GM23338 (cell line): ENCODE data around the gene CDH12. TPM values are rescaled to one million over a fixed set of nuclear protein-coding genes. Genes with fewer than 3 reads are reported as not detected.

Source experiments
- ATAC-seq: fragments of 200-7000 bp; cut with Tn5 transposase; 3 replicates; pipeline ENCODE4 v1.9.1; 2020
- DNase-seq: peaks from one replicate; pipeline ENCODE4 v3.0.0-alpha.2; 2015; ENCODE audit warnings: low spot score
- H2AFZ ChIP-seq: fragments of 200-600 bp; sonication (generic); 2 replicates; pipeline ENCODE4 v1.8.0; 2016; ENCODE audit warnings: antibody characterized with exemption, mild to moderate bottlenecking, moderate library complexity
- H3F3A ChIP-seq: fragments of 200-600 bp; sonication (generic); replicated peaks from 2 replicates; pipeline ENCODE4 v1.8.0; 2017; ENCODE audit warnings: antibody characterized with exemption, mixed run types, low read depth
- H3K27ac ChIP-seq: fragments of 200-600 bp; sonication (generic); 2 replicates; pipeline ENCODE4 v1.6.1; 2016; ENCODE audit warnings: low read depth
- H3K27me3 ChIP-seq: fragments of 200-600 bp; sonication (generic); 2 replicates; pipeline ENCODE4 v1.8.0; 2016; ENCODE audit warnings: mild to moderate bottlenecking, mixed run types, moderate library complexity; ENCODE audit not compliant: insufficient read depth
- H3K36me3 ChIP-seq: fragments of 200-600 bp; sonication (generic); 2 replicates; pipeline ENCODE4 v1.8.0; 2016; ENCODE audit warnings: mild to moderate bottlenecking; ENCODE audit not compliant: insufficient read depth
- H3K4me1 ChIP-seq: fragments of 200-600 bp; sonication (generic); 2 replicates; pipeline ENCODE4 v1.8.0; 2016; ENCODE audit warnings: mild to moderate bottlenecking, moderate library complexity; ENCODE audit not compliant: insufficient read depth
- H3K4me2 ChIP-seq: fragments of 200-600 bp; sonication (generic); 2 replicates; pipeline ENCODE4 v1.7.1; 2017; ENCODE audit warnings: mixed run types
- H3K4me3 ChIP-seq: fragments of 200-600 bp; sonication (generic); 2 replicates; pipeline ENCODE4 v1.6.1; 2016; ENCODE audit warnings: mixed run types
- H3K79me2 ChIP-seq: fragments of 200-600 bp; sonication (generic); replicated peaks from 2 replicates; pipeline ENCODE4 v1.8.0; 2017; ENCODE audit warnings: mild to moderate bottlenecking; ENCODE audit not compliant: insufficient read depth
- H3K9me2 ChIP-seq: fragments of 200-600 bp; sonication (generic); 2 replicates; pipeline ENCODE4 v1.8.0; 2017; ENCODE audit not compliant: insufficient read depth
- H4K20me1 ChIP-seq: fragments of 200-600 bp; sonication (generic); replicated peaks from 2 replicates; pipeline ENCODE4 v1.8.0; 2017; ENCODE audit warnings: mild to moderate bottlenecking; ENCODE audit not compliant: insufficient read depth
- H3K27ac Mint-ChIP-seq: 2 replicates; pipeline ENCODE4 v1.8.0; 2020; ENCODE audit warnings: inconsistent platforms, mild to moderate bottlenecking, moderate library complexity, mixed read lengths
- H3K27me3 Mint-ChIP-seq: 3 replicates; pipeline ENCODE4 v1.8.0; 2022; ENCODE audit warnings: low read depth, mild to moderate bottlenecking, moderate library complexity, mixed read lengths, inconsistent platforms; ENCODE audit not compliant: insufficient read depth, poor library complexity
- H3K36me3 Mint-ChIP-seq: 3 replicates; pipeline ENCODE4 v1.8.0; 2021; ENCODE audit warnings: low read depth, mild to moderate bottlenecking, inconsistent platforms, moderate library complexity, mixed read lengths
- H3K4me1 Mint-ChIP-seq: 3 replicates; pipeline ENCODE4 v1.8.0; 2020; ENCODE audit warnings: mild to moderate bottlenecking, inconsistent platforms, mixed read lengths
- H3K4me3 Mint-ChIP-seq: 3 replicates; pipeline ENCODE4 v1.8.0; 2021; ENCODE audit warnings: moderate library complexity, mild to moderate bottlenecking, inconsistent platforms, mixed read lengths
- H3K9me3 Mint-ChIP-seq: 3 replicates; pipeline ENCODE4 v1.8.0; 2020; ENCODE audit warnings: moderate library complexity, mild to moderate bottlenecking, inconsistent platforms, mixed read lengths
- JUNB ChIP-seq: IDR thresholded peaks from one replicate; pipeline ENCODE4 v1.6.1; 2016; ENCODE audit warnings: antibody characterized with exemption; ENCODE audit not compliant: unreplicated experiment
- POLR2AphosphoS5 ChIP-seq: IDR thresholded peaks from 2 replicates; pipeline ENCODE4 v1.6.1; 2016; ENCODE audit warnings: antibody characterized with exemption, low read depth
- STAT1 ChIP-seq: IDR thresholded peaks from one replicate; pipeline ENCODE4 v1.6.1; 2016; ENCODE audit warnings: antibody characterized with exemption; ENCODE audit not compliant: unreplicated experiment
- ZNF114 ChIP-seq: fragments of 250-450 bp; sonication (Bioruptor Pico); IDR thresholded peaks from 2 replicates; pipeline ENCODE4 v1.5.0; 2020; ENCODE audit warnings: mild to moderate bottlenecking, moderate library complexity
- ZNF331 ChIP-seq: fragments of 250-450 bp; sonication (Bioruptor Pico); IDR thresholded peaks from 2 replicates; pipeline ENCODE4 v1.5.0; 2020; ENCODE audit warnings: low read depth, mild to moderate bottlenecking, moderate library complexity
- polyA plus RNA-seq: library from polyadenylated mRNA; unstranded; fragments of >200 nt; fragmentation: Nextera tagmentation; extraction: Ambion mirVana; gene quantifications from 2 replicates; pipeline ENCODE4 v1.2.1, GENCODE V29; 2016
- total RNA-seq: library from RNA; depleted of rRNA; stranded (reverse); fragments of >200 nt; shearing (Covaris generic); gene quantifications from 2 replicates; pipeline ENCODE4 v1.2.3, GENCODE V29; 2014
- TF ChIP-seq, protein P1 (sequence below): fragments of 250-450 bp; sonication (Bioruptor Pico); IDR thresholded peaks from 2 replicates; pipeline ENCODE4 v1.5.0; 2020; ENCODE audit warnings: mild to moderate bottlenecking, moderate library complexity
- TF ChIP-seq, protein P2 (sequence below), 2 experiments: fragments of 200-600 bp in 1 of 2; sonication (generic) in 1 of 2; conservative IDR thresholded peaks; 2 replicates each; pipeline versions ENCODE4 v1.5.1 to v1.6.1; 2016 to 2017; ENCODE audit warnings: antibody characterized with exemption in 2 of 2, low read depth in 2 of 2, mild to moderate bottlenecking in 2 of 2, moderate library complexity in 1 of 2
- TF ChIP-seq, protein P3 (sequence below): IDR thresholded peaks from one replicate; pipeline ENCODE4 v1.6.1; 2018; ENCODE audit warnings: antibody characterized with exemption; ENCODE audit not compliant: unreplicated experiment

Gene CDH12
- total and polyA plus RNA-seq, 2 experiments from 2014 or later: not detected

DNA sequence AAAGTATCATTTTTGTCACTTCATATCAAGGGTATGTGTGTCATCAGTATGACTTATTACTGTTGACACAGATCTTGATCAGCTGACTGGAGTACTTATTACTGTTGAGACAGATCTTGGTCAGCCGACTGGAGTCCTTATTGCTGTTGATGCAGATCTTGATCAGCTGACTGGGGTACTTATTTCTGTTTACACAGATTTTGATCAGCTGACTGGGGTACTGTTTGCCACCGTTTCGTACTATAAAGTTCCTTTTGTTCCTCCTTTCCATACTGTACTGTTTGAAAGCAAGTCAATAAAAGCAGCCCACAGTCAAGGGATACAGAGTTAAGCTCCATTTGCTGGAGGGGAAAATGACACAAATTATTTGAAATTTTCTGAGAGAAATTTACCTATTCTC lies 347.3 kb downstream of the CDH12 start (continued):
- TF ChIP-seq, protein P1, sequence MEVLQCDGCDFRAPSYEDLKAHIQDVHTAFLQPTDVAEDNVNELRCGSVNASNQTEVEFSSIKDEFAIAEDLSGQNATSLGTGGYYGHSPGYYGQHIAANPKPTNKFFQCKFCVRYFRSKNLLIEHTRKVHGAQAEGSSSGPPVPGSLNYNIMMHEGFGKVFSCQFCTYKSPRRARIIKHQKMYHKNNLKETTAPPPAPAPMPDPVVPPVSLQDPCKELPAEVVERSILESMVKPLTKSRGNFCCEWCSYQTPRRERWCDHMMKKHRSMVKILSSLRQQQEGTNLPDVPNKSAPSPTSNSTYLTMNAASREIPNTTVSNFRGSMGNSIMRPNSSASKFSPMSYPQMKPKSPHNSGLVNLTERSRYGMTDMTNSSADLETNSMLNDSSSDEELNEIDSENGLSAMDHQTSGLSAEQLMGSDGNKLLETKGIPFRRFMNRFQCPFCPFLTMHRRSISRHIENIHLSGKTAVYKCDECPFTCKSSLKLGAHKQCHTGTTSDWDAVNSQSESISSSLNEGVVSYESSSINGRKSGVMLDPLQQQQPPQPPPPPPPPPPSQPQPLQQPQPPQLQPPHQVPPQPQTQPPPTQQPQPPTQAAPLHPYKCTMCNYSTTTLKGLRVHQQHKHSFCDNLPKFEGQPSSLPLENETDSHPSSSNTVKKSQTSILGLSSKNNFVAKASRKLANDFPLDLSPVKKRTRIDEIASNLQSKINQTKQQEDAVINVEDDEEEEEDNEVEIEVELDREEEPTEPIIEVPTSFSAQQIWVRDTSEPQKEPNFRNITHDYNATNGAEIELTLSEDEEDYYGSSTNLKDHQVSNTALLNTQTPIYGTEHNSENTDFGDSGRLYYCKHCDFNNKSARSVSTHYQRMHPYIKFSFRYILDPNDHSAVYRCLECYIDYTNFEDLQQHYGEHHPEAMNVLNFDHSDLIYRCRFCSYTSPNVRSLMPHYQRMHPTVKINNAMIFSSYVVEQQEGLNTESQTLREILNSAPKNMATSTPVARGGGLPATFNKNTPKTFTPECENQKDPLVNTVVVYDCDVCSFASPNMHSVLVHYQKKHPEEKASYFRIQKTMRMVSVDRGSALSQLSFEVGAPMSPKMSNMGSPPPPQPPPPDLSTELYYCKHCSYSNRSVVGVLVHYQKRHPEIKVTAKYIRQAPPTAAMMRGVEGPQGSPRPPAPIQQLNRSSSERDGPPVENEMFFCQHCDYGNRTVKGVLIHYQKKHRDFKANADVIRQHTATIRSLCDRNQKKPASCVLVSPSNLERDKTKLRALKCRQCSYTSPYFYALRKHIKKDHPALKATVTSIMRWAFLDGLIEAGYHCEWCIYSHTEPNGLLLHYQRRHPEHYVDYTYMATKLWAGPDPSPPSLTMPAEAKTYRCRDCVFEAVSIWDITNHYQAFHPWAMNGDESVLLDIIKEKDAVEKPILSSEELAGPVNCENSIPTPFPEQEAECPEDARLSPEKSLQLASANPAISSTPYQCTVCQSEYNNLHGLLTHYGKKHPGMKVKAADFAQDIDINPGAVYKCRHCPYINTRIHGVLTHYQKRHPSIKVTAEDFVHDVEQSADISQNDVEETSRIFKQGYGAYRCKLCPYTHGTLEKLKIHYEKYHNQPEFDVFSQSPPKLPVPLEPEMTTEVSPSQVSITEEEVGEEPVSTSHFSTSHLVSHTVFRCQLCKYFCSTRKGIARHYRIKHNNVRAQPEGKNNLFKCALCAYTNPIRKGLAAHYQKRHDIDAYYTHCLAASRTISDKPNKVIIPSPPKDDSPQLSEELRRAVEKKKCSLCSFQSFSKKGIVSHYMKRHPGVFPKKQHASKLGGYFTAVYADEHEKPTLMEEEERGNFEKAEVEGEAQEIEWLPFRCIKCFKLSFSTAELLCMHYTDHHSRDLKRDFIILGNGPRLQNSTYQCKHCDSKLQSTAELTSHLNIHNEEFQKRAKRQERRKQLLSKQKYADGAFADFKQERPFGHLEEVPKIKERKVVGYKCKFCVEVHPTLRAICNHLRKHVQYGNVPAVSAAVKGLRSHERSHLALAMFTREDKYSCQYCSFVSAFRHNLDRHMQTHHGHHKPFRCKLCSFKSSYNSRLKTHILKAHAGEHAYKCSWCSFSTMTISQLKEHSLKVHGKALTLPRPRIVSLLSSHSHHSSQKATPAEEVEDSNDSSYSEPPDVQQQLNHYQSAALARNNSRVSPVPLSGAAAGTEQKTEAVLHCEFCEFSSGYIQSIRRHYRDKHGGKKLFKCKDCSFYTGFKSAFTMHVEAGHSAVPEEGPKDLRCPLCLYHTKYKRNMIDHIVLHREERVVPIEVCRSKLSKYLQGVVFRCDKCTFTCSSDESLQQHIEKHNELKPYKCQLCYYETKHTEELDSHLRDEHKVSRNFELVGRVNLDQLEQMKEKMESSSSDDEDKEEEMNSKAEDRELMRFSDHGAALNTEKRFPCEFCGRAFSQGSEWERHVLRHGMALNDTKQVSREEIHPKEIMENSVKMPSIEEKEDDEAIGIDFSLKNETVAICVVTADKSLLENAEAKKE (CRISPR knock-in tag): no peak

DNA sequence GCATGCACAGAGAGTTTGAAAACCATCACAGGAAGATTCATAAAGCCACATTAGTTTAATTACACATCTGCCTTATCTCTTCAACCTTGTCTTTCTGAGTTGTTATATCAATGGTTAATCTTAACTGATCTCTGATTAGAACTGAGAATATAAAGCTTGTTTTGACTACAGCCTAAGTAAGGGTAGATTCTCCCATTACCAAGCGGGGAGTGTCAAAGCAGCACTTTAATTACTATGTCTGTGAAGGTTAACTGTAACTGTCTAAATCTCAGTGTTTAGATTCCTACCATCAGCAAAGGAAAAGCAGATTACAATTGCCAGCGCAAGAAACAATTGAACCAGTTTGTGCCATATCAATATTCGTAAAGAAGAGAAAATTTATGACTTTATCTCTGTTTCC lies 348.7 kb downstream of the CDH12 start:
- Histone ChIP-seq H3K36me3 (no peaks in the 10 kb centered on the region), H3K4me1 (no peaks in the 10 kb centered on the region), H3K27ac (no peak overlapping the region), H3F3A (no peaks in the 10 kb centered on the region), H3K27me3 (no peaks in the 10 kb centered on the region), H3K9me2 (0 out of 2 replicates have a peak, but pooled peaks cover 2% of the 10 kb centered on the region), H3K4me3 (no peak overlapping the region), H3K4me2 (no peak overlapping the region), H4K20me1 (no peaks in the 10 kb centered on the region), H2AFZ (no peak overlapping the region), H3K79me2 (no peaks in the 10 kb centered on the region)
- H3K4me3 Mint-ChIP-seq: no peak overlapping the region
- H3K36me3 Mint-ChIP-seq: peaks cover 10% of the 10 kb centered on the region; the same call in 2 of the 3 replicates
- H3K27me3 Mint-ChIP-seq: no peaks in the 10 kb centered on the region
- no peak overlapping the region for H3K27ac Mint-ChIP-seq
- ATAC-seq: no peak
- H3K9me3 Mint-ChIP-seq: peaks cover 16% of the 10 kb centered on the region
- peaks cover 4% of the 10 kb centered on the region; the same call in 1 of the 3 replicates for H3K4me1 Mint-ChIP-seq
- no peak for DNase-seq
- TF ChIP-seq ZNF114 (no peak), JUNB (no peak), POLR2AphosphoS5 (no peak), STAT1 (no peak), ZNF331 (CRISPR knock-in tag) (no peak)
- TF ChIP-seq, protein P2, sequence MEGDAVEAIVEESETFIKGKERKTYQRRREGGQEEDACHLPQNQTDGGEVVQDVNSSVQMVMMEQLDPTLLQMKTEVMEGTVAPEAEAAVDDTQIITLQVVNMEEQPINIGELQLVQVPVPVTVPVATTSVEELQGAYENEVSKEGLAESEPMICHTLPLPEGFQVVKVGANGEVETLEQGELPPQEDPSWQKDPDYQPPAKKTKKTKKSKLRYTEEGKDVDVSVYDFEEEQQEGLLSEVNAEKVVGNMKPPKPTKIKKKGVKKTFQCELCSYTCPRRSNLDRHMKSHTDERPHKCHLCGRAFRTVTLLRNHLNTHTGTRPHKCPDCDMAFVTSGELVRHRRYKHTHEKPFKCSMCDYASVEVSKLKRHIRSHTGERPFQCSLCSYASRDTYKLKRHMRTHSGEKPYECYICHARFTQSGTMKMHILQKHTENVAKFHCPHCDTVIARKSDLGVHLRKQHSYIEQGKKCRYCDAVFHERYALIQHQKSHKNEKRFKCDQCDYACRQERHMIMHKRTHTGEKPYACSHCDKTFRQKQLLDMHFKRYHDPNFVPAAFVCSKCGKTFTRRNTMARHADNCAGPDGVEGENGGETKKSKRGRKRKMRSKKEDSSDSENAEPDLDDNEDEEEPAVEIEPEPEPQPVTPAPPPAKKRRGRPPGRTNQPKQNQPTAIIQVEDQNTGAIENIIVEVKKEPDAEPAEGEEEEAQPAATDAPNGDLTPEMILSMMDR (conservative IDR thresholded peaks at IDR 0.05; ENCODE audit: low read depth in 2 of 2): no peak
- TF ChIP-seq, protein P3, sequence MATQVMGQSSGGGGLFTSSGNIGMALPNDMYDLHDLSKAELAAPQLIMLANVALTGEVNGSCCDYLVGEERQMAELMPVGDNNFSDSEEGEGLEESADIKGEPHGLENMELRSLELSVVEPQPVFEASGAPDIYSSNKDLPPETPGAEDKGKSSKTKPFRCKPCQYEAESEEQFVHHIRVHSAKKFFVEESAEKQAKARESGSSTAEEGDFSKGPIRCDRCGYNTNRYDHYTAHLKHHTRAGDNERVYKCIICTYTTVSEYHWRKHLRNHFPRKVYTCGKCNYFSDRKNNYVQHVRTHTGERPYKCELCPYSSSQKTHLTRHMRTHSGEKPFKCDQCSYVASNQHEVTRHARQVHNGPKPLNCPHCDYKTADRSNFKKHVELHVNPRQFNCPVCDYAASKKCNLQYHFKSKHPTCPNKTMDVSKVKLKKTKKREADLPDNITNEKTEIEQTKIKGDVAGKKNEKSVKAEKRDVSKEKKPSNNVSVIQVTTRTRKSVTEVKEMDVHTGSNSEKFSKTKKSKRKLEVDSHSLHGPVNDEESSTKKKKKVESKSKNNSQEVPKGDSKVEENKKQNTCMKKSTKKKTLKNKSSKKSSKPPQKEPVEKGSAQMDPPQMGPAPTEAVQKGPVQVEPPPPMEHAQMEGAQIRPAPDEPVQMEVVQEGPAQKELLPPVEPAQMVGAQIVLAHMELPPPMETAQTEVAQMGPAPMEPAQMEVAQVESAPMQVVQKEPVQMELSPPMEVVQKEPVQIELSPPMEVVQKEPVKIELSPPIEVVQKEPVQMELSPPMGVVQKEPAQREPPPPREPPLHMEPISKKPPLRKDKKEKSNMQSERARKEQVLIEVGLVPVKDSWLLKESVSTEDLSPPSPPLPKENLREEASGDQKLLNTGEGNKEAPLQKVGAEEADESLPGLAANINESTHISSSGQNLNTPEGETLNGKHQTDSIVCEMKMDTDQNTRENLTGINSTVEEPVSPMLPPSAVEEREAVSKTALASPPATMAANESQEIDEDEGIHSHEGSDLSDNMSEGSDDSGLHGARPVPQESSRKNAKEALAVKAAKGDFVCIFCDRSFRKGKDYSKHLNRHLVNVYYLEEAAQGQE: no peak
